Neural progenitor cell (in vitro differentiated cells): ENCODE results near the gene KLHL18. TPM values are rescaled to one million over a fixed set of nuclear protein-coding genes. Genes with fewer than 3 reads are reported as not detected.

ENCODE experiments used
- DNase-seq: peaks from one replicate; pipeline ENCODE4 v3.0.0-alpha.2; 2016; ENCODE audit warnings: low spot score
- H2AFZ ChIP-seq: fragments of 200-600 bp; sonication (generic); replicated peaks from 2 replicates; pipeline ENCODE4 v1.6.1; 2016; ENCODE audit warnings: antibody characterized with exemption
- H3F3A ChIP-seq: fragments of 200-600 bp; sonication (generic); 2 replicates; pipeline ENCODE4 v1.6.1; 2016; ENCODE audit warnings: antibody characterized with exemption, low read depth
- H3K27ac ChIP-seq: fragments of 200-600 bp; sonication (generic); 2 replicates; pipeline ENCODE4 v1.5.1; 2016; ENCODE audit warnings: mild to moderate bottlenecking
- H3K27me3 ChIP-seq: fragments of 200-600 bp; sonication (generic); 2 replicates; pipeline ENCODE4 v1.6.1; 2016; ENCODE audit warnings: mild to moderate bottlenecking, moderate library complexity
- H3K36me3 ChIP-seq: fragments of 200-600 bp; sonication (generic); 2 replicates; pipeline ENCODE4 v1.5.1; 2016
- H3K4me1 ChIP-seq: fragments of 200-600 bp; sonication (generic); 2 replicates; pipeline ENCODE4 v1.6.1; 2016; ENCODE audit warnings: mixed run types
- H3K4me2 ChIP-seq: fragments of 200-600 bp; sonication (generic); 2 replicates; pipeline ENCODE4 v1.6.1; 2016
- H3K4me3 ChIP-seq: fragments of 200-600 bp; sonication (generic); 2 replicates; pipeline ENCODE4 v1.5.1; 2016
- H3K79me2 ChIP-seq: fragments of 200-600 bp; sonication (generic); 2 replicates; pipeline ENCODE4 v1.6.1; 2016; ENCODE audit warnings: low read depth
- H3K9ac ChIP-seq: fragments of 200-600 bp; sonication (generic); 2 replicates; pipeline ENCODE4 v1.6.1; 2016
- H3K9me3 ChIP-seq: fragments of 200-600 bp; sonication (generic); 2 replicates; pipeline ENCODE4 v1.5.1; 2016; ENCODE audit warnings: low read depth
- H4K20me1 ChIP-seq: fragments of 200-600 bp; sonication (generic); 2 replicates; pipeline ENCODE4 v1.6.1; 2016; ENCODE audit warnings: low read depth
- H3K27ac Mint-ChIP-seq: 3 replicates; pipeline ENCODE4 v1.8.0; 2021; ENCODE audit warnings: mixed read lengths
- H3K27me3 Mint-ChIP-seq: 2 replicates; pipeline ENCODE4 v1.8.0; 2022; ENCODE audit warnings: low read depth, mild to moderate bottlenecking, inconsistent platforms, moderate library complexity, mixed read lengths; ENCODE audit not compliant: insufficient read depth
- H3K36me3 Mint-ChIP-seq: 3 replicates; pipeline ENCODE4 v1.8.0; 2021; ENCODE audit warnings: mixed read lengths
- H3K4me1 Mint-ChIP-seq: 3 replicates; pipeline ENCODE4 v1.8.0; 2021; ENCODE audit warnings: mixed read lengths
- H3K4me3 Mint-ChIP-seq: 3 replicates; pipeline ENCODE4 v1.8.0; 2021; ENCODE audit warnings: mild to moderate bottlenecking, moderate library complexity, mixed read lengths
- H3K9me3 Mint-ChIP-seq: 3 replicates; pipeline ENCODE4 v1.8.0; 2020; ENCODE audit warnings: mixed read lengths
- CTCF ChIP-seq: fragments of 200-600 bp; sonication (generic); IDR thresholded peaks from 2 replicates; pipeline ENCODE4 v1.5.1; 2017; ENCODE audit warnings: antibody characterized with exemption, mild to moderate bottlenecking
- EZH2 ChIP-seq: fragments of 200-600 bp; sonication (generic); IDR thresholded peaks from 2 replicates; pipeline ENCODE4 v1.6.1; 2017; ENCODE audit warnings: antibody characterized with exemption, mild to moderate bottlenecking, moderate library complexity
- EZH2phosphoT487 ChIP-seq: fragments of 200-600 bp; sonication (generic); IDR thresholded peaks from 2 replicates; pipeline ENCODE4 v1.6.1; 2017; ENCODE audit warnings: antibody characterized with exemption
- total RNA-seq: library from RNA; depleted of rRNA; stranded (reverse); fragments of >200 nt; gene quantifications from 2 replicates; pipeline ENCODE4 v1.2.3, GENCODE V29; 2015; ENCODE audit warnings: low replicate concordance

Gene KLHL18
- total RNA-seq, 1 donor from 2014 or later: 7.3 TPM

GRCh38 chr3:47342812-47343211 lies 60.1 kb downstream of the KLHL18 start:
- Histone ChIP-seq H3K36me3 (no peaks in the 10 kb centered on the region), H3K79me2 (no peaks in the 10 kb centered on the region), H3K4me2 (no peak overlapping the region), H3K9me3 (no peaks in the 10 kb centered on the region), H3K4me3 (no peak overlapping the region), H3K9ac (no peak overlapping the region), H2AFZ (no peak overlapping the region), H3F3A (no peaks in the 10 kb centered on the region), H3K27ac (no peak overlapping the region), H4K20me1 (no peaks in the 10 kb centered on the region), H3K27me3 (no peaks in the 10 kb centered on the region), H3K4me1 (no peaks in the 10 kb centered on the region)
- H3K27me3 Mint-ChIP-seq: peaks cover 2% of the 10 kb centered on the region
- no peak overlapping the region for H3K27ac Mint-ChIP-seq
- H3K36me3 Mint-ChIP-seq: peaks cover 19% of the 10 kb centered on the region
- no peaks in the 10 kb centered on the region for H3K9me3 Mint-ChIP-seq
- TF ChIP-seq EZH2phosphoT487 (no peak), CTCF (no peak), EZH2 (no peak)
- no peak for DNase-seq
- H3K4me3 Mint-ChIP-seq: no peak overlapping the region
- no peaks in the 10 kb centered on the region for H3K4me1 Mint-ChIP-seq

- no peak overlapping the region for H3K4me3 ChIP-seq
- H3K9me3 ChIP-seq: no peaks in the 10 kb centered on the region
- no peaks in the 10 kb centered on the region for H3K79me2 ChIP-seq
- no peaks in the 10 kb centered on the region for H3K36me3 ChIP-seq
- no peaks in the 10 kb centered on the region for H3K9me3 Mint-ChIP-seq
- no peaks in the 10 kb centered on the region for H4K20me1 ChIP-seq
- H3K27ac Mint-ChIP-seq: no peak overlapping the region
- no peaks in the 10 kb centered on the region for H3K4me1 ChIP-seq
- no peak overlapping the region for H2AFZ ChIP-seq
- no peaks in the 10 kb centered on the region for H3F3A ChIP-seq
- H3K9ac ChIP-seq: no peak overlapping the region
- no peaks in the 10 kb centered on the region for H3K27me3 ChIP-seq
- H3K4me2 ChIP-seq: no peak overlapping the region
- H3K27ac ChIP-seq: no peak overlapping the region
- peaks cover 2% of the 10 kb centered on the region for H3K27me3 Mint-ChIP-seq
- H3K4me1 Mint-ChIP-seq: no peaks in the 10 kb centered on the region
- H3K36me3 Mint-ChIP-seq: peaks cover 14% of the 10 kb centered on the region
- no peak for DNase-seq
- no peak for TF ChIP-seq EZH2
- TF ChIP-seq CTCF: no peak
- TF ChIP-seq EZH2phosphoT487: no peak
- H3K4me3 Mint-ChIP-seq: no peak overlapping the region
Measured at GRCh38 chr3:47343471-47343971, 60.8 kb downstream of the KLHL18 start.

GRCh38 chr3:47344971-47345370 lies 62.2 kb downstream of the KLHL18 start:
- no peaks in the 10 kb centered on the region for H3K9me3 Mint-ChIP-seq
- no peaks in the 10 kb centered on the region for H3K9me3 ChIP-seq

More at GRCh38 chr3:47344971-47345370, 62.2 kb downstream of the KLHL18 start:
- Mint-ChIP-seq H3K36me3 (peaks cover 11% of the 10 kb centered on the region), H3K4me3 (no peak overlapping the region), H3K27me3 (peaks cover 2% of the 10 kb centered on the region), H3K4me1 (no peaks in the 10 kb centered on the region), H3K27ac (no peak overlapping the region)
- DNase-seq: no peak
- Histone ChIP-seq H3K4me3 (no peak overlapping the region), H2AFZ (no peak overlapping the region), H3K36me3 (no peaks in the 10 kb centered on the region), H3K79me2 (no peaks in the 10 kb centered on the region), H3K4me1 (no peaks in the 10 kb centered on the region), H3K27ac (no peak overlapping the region), H3K27me3 (no peaks in the 10 kb centered on the region), H3K4me2 (no peak overlapping the region), H3F3A (no peaks in the 10 kb centered on the region), H4K20me1 (no peaks in the 10 kb centered on the region), H3K9ac (no peak overlapping the region)
- no peak for TF ChIP-seq EZH2
- no peak for TF ChIP-seq CTCF
- no peak for TF ChIP-seq EZH2phosphoT487
